SK-N-MC (cell line): ENCODE measurements around the gene PYHIN1.

Experiments
- EZH2 ChIP-seq: fragments of 200-600 bp; sonication (generic); IDR thresholded peaks from one replicate; pipeline ENCODE4 v1.6.1; 2017; ENCODE audit warnings: antibody characterized with exemption
- POLR2AphosphoS5 ChIP-seq: IDR thresholded peaks from 2 replicates; pipeline ENCODE4 v1.6.1; 2012; ENCODE audit warnings: mild to moderate bottlenecking, low read depth, low read length, borderline replicate concordance

DNA sequence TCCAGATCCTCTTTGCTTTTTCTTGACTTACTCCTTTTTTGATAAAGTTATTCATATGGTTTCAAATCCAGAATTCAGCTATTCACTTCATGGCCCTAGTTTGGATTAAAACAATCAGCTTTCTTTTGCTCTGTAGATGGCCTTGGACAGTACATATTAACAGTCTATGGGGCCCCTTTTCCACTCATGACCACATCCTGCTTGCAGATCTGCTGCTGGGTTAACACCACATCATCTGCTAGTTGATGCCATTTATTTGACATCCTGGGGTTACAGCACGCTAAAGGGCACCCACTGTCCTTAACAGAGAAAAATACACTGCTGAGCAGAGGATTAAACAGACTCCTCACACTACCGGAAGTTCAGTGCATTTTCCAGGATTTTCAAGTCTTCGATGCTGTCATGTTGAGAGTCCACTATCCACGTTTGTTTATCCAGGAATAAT lies 77.4 kb downstream of the PYHIN1 start:
- TF ChIP-seq EZH2 (no peak), POLR2AphosphoS5 (no peak)
